Fibroblast of villous mesenchyme (primary cell): ENCODE results near the gene DPYD. TPM values are rescaled to one million over a fixed set of nuclear protein-coding genes. Genes with fewer than 3 reads are reported as not detected.

Experiments used
- DNase-seq: peaks from one replicate; pipeline ENCODE4 v3.0.0-alpha.2; 2010; ENCODE audit warnings: low read depth
- H3K4me3 ChIP-seq: 2 replicates; pipeline ENCODE4 v1.5.1; 2011; ENCODE audit warnings: low read depth, mild to moderate bottlenecking, low read length
- total RNA-seq: library from RNA; depleted of rRNA; stranded (reverse); fragments of >200 nt; gene quantifications from 2 replicates; pipeline ENCODE4 v1.2.3, GENCODE V29; 2012
- TF ChIP-seq, protein P1 (sequence below): IDR thresholded peaks from 2 replicates; pipeline ENCODE4 v1.5.1; 2012; ENCODE audit warnings: low read depth, mild to moderate bottlenecking, low read length; ENCODE audit not compliant: insufficient read depth

The DPYD gene
- total RNA-seq, 1 donor = 48.4 TPM

DNA sequence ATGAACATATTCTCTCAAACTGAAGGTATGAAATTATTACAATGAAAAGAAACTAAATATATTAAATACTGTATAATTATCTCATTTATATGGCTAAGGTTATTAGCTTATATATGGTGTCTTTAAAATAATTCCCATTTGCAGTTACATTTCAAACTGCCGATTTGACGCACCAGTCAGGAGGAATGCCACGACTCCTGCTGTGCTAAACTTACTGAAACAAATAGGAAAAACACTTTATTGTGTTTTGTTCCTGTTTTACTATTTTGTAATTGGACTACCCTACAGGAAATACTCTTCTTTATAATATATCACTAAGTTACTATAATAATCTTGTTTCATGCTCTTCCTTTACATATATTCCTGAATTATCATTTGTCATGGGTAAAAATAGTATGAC, 117.8 kb downstream of the DPYD start:
- TF ChIP-seq, protein P1, sequence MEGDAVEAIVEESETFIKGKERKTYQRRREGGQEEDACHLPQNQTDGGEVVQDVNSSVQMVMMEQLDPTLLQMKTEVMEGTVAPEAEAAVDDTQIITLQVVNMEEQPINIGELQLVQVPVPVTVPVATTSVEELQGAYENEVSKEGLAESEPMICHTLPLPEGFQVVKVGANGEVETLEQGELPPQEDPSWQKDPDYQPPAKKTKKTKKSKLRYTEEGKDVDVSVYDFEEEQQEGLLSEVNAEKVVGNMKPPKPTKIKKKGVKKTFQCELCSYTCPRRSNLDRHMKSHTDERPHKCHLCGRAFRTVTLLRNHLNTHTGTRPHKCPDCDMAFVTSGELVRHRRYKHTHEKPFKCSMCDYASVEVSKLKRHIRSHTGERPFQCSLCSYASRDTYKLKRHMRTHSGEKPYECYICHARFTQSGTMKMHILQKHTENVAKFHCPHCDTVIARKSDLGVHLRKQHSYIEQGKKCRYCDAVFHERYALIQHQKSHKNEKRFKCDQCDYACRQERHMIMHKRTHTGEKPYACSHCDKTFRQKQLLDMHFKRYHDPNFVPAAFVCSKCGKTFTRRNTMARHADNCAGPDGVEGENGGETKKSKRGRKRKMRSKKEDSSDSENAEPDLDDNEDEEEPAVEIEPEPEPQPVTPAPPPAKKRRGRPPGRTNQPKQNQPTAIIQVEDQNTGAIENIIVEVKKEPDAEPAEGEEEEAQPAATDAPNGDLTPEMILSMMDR = no peak
- H3K4me3 ChIP-seq = no peak overlapping the region
- no peak for DNase-seq

DNA sequence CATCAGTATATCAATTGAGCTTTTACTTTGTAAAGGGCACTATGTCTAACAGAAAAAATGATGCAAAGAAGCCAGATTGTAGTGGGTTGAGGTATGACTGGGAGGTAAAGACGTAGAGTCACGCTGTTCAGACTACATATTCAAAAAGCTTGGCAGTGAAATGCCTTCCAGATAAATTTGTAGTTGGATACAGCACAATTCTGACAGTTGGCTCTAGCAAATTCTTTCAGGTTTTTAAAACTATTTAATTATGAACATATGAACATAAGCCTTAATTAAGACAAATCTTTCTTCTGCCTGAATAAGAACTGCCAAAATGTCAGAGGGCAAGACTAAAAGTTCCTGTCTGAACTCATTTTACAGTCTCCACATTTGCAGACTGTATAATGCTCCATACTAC, 118.8 kb downstream of the DPYD start:
- TF ChIP-seq, protein P1 = no peak
- no peak for DNase-seq
- H3K4me3 ChIP-seq = no peak overlapping the region

DNA sequence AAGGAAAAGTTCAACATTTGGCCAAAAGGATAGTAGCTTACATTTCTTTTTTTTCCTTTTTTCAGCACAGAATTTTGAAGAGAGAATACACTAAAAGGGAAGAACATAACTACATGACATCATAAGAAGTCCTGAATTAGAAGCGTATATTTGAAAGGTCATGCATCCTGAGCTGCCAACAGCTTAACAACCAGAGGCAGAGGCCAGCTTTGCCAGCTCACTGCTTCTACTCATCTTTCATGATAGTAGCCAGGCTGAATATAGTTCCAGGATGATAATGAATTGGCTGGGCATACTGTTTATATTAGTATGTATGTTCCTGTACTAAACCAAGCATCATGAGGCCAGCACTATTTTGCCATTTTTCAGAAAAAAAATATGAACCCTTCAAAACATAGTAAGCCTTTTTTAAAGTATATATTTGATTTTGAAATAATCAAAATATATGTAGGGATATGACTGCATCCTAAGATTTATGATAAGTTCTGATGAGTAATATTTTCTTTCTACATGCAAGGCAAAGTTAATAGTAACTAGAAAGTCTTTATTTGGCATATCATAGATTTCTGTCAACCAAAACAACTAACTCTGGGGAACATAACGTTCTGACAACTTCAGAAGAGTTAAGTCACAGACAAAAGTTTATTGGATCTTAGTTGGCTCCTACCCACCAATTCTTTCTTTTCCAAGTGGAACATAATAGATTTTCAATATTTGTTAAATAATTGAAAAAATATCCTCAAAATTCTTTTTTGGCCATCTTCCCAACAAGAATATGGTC, 123.2 kb downstream of the DPYD start:
- no peak overlapping the region for H3K4me3 ChIP-seq
- peak; percentile 26 for DNase-seq
- TF ChIP-seq, protein P1 = no peak

DNA sequence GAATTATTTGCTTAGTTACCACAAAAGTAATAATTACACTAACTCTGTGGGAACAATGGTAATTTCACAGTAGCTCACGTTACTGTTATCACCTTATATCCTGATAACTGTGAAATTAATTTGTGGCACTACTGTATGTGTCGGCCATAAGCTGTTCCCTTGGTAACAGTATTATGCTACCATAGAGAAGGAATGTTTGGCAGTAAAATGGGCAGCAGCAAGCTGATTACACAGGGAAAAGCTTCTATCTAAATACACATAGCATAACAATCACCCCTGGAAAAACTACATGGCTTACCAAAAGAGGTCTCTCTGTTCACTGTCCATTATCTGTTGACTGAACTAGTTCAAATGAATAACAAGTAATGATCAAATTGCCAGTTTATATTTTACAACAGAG, 124.1 kb downstream of the DPYD start:
- TF ChIP-seq, protein P1 = no peak
- no peak overlapping the region for H3K4me3 ChIP-seq
- DNase-seq = no peak

DNA sequence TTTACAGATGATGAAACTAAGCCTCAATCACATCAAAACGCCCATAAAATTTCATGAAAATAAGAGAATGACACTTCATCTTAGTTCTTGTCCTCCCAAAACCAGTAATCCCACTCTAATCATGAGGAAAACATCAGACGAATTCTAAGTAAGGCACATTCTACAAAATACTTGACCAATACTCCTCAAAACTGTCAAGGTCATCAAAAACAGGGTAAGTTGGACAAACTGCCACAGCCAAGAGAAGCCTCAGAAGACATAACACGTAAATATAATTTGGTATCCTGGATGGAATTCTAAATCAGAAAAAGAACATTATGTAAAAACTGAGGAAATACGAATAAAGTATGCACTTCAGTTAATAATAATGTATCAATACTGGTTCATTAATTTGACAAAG, 128.2 kb downstream of the DPYD start:
- no peak for DNase-seq
- TF ChIP-seq, protein P1 = no peak

DNA sequence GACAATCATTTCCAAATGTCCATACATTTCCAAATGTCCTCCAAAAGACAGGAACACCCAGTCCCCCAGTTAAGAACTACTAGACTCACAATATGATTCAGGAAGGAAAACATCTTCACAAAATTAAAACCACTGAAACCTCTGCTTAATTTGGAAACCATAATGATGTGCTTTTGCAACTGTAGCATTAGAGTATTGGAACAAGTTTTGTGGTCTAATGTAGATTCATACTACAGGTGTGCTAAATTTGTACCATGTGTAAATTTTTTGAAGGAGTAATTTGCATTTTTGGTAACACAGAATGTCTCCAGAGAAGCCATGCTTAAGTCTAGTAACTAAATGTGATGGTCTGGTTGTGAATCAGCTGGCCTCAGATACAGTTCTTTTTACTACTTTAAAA, 129.6 kb downstream of the DPYD start:
- DNase-seq = no peak
- TF ChIP-seq, protein P1 = no peak
- no peak overlapping the region for H3K4me3 ChIP-seq

More for the DNA sequence above, 128.2 kb downstream of the DPYD start:
- no peak overlapping the region for H3K4me3 ChIP-seq

DNA sequence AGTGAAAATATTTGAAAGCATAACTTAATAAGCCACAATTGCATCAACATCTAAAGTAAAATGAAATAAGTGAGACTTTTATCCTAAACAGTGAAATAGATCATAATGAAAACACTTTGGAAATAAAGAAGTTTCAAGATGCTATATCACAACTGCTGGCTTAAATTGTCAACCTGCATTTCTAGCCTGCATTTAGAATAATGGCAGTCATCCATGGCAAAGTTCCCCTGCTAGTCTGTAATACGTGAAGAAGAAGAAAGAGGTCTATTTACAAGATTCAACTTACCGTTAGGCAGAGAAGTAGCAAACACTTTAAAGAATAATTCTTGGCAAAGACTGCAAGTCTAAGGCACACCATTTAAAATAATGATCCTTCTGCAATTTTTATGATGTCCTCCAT, 133.6 kb downstream of the DPYD start:
- TF ChIP-seq, protein P1 = no peak
- H3K4me3 ChIP-seq = no peak overlapping the region
- DNase-seq = no peak
